Stomach (tissue), 9 donors: ENCODE measurements around the gene ALDH3B1. TPM values are rescaled to one million over a fixed set of nuclear protein-coding genes. Genes with fewer than 3 reads are reported as not detected.

Experiments used
- DNase-seq, 2 donors: peaks; one replicate each; pipeline versions ENCODE4 v3.0.0 to v3.0.0-alpha.2; 2013 to 2019
- H3K27ac ChIP-seq, 5 donors: fragments of 200-600 bp in 4 of 5; sonication (generic) in 4 of 5; one replicate each; pipeline ENCODE4 v1.5.1; 2013 to 2019; ENCODE audit warnings: mild to moderate bottlenecking in 1 of 5, moderate library complexity in 1 of 5
- H3K27me3 ChIP-seq, 3 donors: fragments of 200-600 bp; sonication (generic); one replicate each; pipeline ENCODE4 v1.5.1; 2017 to 2019; ENCODE audit warnings: mixed run types in 1 of 3
- H3K36me3 ChIP-seq, 4 donors: fragments of 200-600 bp; sonication (generic); 1 replicate in 3 of 4; 2 replicates in 1 of 4; pipeline ENCODE4 v1.5.1; 2016 to 2019
- H3K4me1 ChIP-seq, 4 donors: fragments of 200-600 bp; sonication (generic); one replicate each; pipeline ENCODE4 v1.5.1; 2016 to 2019
- H3K4me3 ChIP-seq, 4 donors: fragments of 200-600 bp; sonication (generic) in 3 of 4; one replicate each; pipeline ENCODE4 v1.5.1; 2016 to 2019; ENCODE audit warnings: mild to moderate bottlenecking in 1 of 4
- H3K9me3 ChIP-seq, 4 donors: fragments of 200-600 bp; sonication (generic); one replicate each; pipeline ENCODE4 v1.5.1; 2016 to 2019
- CTCF ChIP-seq, 7 experiments: fragments of 450-650 bp in 4 of 7; fragments of 200-600 bp in 3 of 7; sonication (generic) in 3 of 7; IDR thresholded peaks; one replicate each; pipeline ENCODE4 v1.5.1; 2016 to 2019; ENCODE audit warnings: antibody characterized with exemption in 7 of 7, control low read depth in 2 of 7, mild to moderate bottlenecking in 1 of 7
- EP300 ChIP-seq: sonication (generic); formaldehyde crosslinking; IDR thresholded peaks from one replicate; pipeline ENCODE4 v1.6.1; 2017; ENCODE audit warnings: antibody characterized with exemption
- POLR2A ChIP-seq, 4 donors: fragments of 450-650 bp; IDR thresholded peaks; one replicate each; pipeline ENCODE4 v1.6.1; 2016; ENCODE audit warnings: antibody characterized with exemption in 4 of 4, control low read depth in 2 of 4, mild to moderate bottlenecking in 1 of 4, moderate library complexity in 1 of 4
- POLR2AphosphoS5 ChIP-seq, 3 donors: sonication (generic); formaldehyde crosslinking; IDR thresholded peaks; one replicate each; pipeline ENCODE4 v1.6.1; 2016; ENCODE audit warnings: antibody characterized with exemption in 3 of 3
- WGBS, 5 donors: extraction: QIAGEN DNeasy Blood & Tissue Kit in 3 of 5; methylation state at CpG; one replicate each; pipeline versions ENCODE4 v1.1.5 to v1.1.7; 2013 to 2018; 5-methylcytosine and 5-hydroxymethylcytosine counted together
- intact Hi-C: fragments of 100-400 bp; cut with DNase I; formaldehyde crosslinking; loops from one replicate; pipeline ENCODE4 v1.15.1; 2023; ENCODE audit warnings: low total_unique reads
- polyA plus RNA-seq, 3 donors: library from polyadenylated mRNA; stranded (reverse); fragments of 200-250 nt; gene quantifications; one replicate each; pipeline ENCODE4 v1.2.3, GENCODE V29; 2013
- total RNA-seq, 5 donors: library from RNA; depleted of rRNA; stranded (reverse); fragments of >200 nt; gene quantifications; one replicate each; pipeline versions ENCODE4 v1.1.0 to v1.2.3, GENCODE V29; 2014 to 2016
- donor health status: healthy with polysubstance abuse.
- donor health status: Bipolar disorder and iron deficiency.
- donor health status: healthy.

The ALDH3B1 gene
- total and polyA plus RNA-seq, 8 donors, result 2.9 to 55.0 (median 13.0) TPM

- no peak for TF ChIP-seq EP300
- no peak for TF ChIP-seq POLR2A (IDR thresholded peaks at IDR 0.05)
- TF ChIP-seq POLR2AphosphoS5 (IDR thresholded peaks at IDR 0.05), result no peak
- TF ChIP-seq CTCF (IDR thresholded peaks at IDR 0.05), result no peak
- DNase-seq, result no peak
- Histone ChIP-seq H3K4me1 (no peaks in the 10 kb centered on the region), H3K27ac (no peak overlapping the region), H3K4me3 (no peak overlapping the region), H3K27me3 (no peaks in the 10 kb centered on the region), H3K36me3 (peaks cover 44 to 88% (median 80%) of the 10 kb centered on the region in 4 donors), H3K9me3 (no peaks in the 10 kb centered on the region)
- WGBS, 5 donors, result 94 to 96% (median 95%) methylated on average over 4 of the region's 4 CpGs
- intact Hi-C loops, result no loop called here
Observed at GRCh38 chr11:68057807-68058206, 47.7 kb downstream of the ALDH3B1 start.

GRCh38 chr11:68061508-68061907 is 51.4 kb downstream of the ALDH3B1 start:
- no peak for DNase-seq
- no peaks in the 10 kb centered on the region for H3K27me3 ChIP-seq
- no peaks in the 10 kb centered on the region for H3K9me3 ChIP-seq
- 92 to 97% (median 94%) methylated on average over 7 of the region's 7 CpGs for WGBS, 5 donors
- intact Hi-C loops, result no loop called here
- peaks cover 71 to 100% (median 95%) of the 10 kb centered on the region in 4 donors for H3K36me3 ChIP-seq
- TF ChIP-seq POLR2AphosphoS5 (IDR thresholded peaks at IDR 0.05) (no peak), CTCF (IDR thresholded peaks at IDR 0.05) (no peak), POLR2A (IDR thresholded peaks at IDR 0.05) (no peak), EP300 (no peak)
- H3K27ac ChIP-seq, result no peak overlapping the region
- H3K4me3 ChIP-seq, result no peak overlapping the region
- no peaks in the 10 kb centered on the region for H3K4me1 ChIP-seq

- peak in 1 of 2 donors; percentile 5 for DNase-seq
- intact Hi-C loops, result no loop called here
- WGBS, 5 donors, result 83 to 96% (median 88%) methylated on average over 2 of the region's 2 CpGs
- Histone ChIP-seq H3K27me3 (no peaks in the 10 kb centered on the region), H3K9me3 (no peaks in the 10 kb centered on the region), H3K4me1 (no peaks in the 10 kb centered on the region), H3K27ac (no peak overlapping the region), H3K36me3 (peaks cover 82 to 100% (median 100%) of the 10 kb centered on the region in 4 donors), H3K4me3 (no peak overlapping the region)
- no peak for TF ChIP-seq EP300
- TF ChIP-seq CTCF (IDR thresholded peaks at IDR 0.05), result no peak
- TF ChIP-seq POLR2AphosphoS5 (IDR thresholded peaks at IDR 0.05), result no peak
- TF ChIP-seq POLR2A (IDR thresholded peaks at IDR 0.05), result no peak
Observed at GRCh38 chr11:68064926-68065325, 54.8 kb downstream of the ALDH3B1 start.

GRCh38 chr11:68065841-68066240 is 55.7 kb downstream of the ALDH3B1 start:
- intact Hi-C loops, result no loop called here
- Histone ChIP-seq H3K4me3 (no peak overlapping the region), H3K4me1 (no peaks in the 10 kb centered on the region), H3K9me3 (no peaks in the 10 kb centered on the region), H3K27me3 (no peaks in the 10 kb centered on the region), H3K36me3 (peaks cover 82 to 100% (median 100%) of the 10 kb centered on the region in 4 donors), H3K27ac (no peak overlapping the region)
- 89 to 94% (median 92%) methylated on average over 5 of the region's 5 CpGs for WGBS, 5 donors
- no peak for TF ChIP-seq EP300
- no peak for TF ChIP-seq POLR2AphosphoS5 (IDR thresholded peaks at IDR 0.05)
- no peak for TF ChIP-seq CTCF (IDR thresholded peaks at IDR 0.05)
- TF ChIP-seq POLR2A (IDR thresholded peaks at IDR 0.05), result no peak
- no peak for DNase-seq
